ENCODE data around the gene LHPP. TPM values are rescaled to one million over a fixed set of nuclear protein-coding genes. Genes with fewer than 3 reads are reported as not detected.
A peak's percentile ranks its signal among the peaks of the same experiment; 100 is the strongest.
"Not testable (repeated sequence)": the region's sequence is repeated elsewhere in the genome, so short reads cannot be mapped to it uniquely, and the experiment has no call there.

LHPP gene
- total RNA-seq, 4 donors from 2014 or later: 20.3 to 116 (median 22.4) TPM

DNA sequence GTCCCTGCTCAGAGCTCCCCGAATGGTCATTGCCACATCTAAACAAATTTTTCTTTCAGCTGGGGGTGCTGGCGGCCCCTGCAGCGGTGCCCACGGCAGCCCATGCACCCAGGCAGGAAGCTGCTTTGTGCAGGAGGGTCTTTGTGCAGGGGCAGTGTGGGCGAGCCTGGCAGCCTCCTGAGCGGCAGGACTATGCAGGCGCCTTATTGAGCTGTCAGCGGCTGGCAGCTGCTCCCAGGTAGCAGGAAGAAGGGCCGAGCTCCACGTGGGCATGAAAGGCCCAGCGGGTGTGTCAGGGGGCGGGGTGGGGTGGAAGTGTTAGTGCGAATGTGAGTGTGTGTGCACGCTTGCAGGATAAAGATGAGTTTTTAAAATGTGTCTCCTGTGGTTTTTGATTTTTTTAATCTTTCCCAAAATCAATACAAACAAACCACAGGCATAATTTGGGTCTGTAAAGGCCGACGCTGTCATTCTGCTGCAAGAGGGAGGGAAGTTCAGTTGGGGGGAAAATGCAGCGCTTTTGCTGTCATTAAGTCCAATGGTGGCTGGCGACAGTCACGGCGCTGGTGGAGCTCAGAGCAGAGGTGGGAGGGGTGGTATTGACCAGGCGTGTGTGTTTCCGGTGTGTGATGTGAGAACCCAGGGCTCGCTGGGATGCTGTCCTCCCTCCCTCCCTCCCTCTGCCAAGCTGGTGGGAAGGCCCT, 83.9 kb downstream of the LHPP start:
- WGBS, 2 donors (ENCODE audit: low coverage in 1 of 2): 39 to 59% methylated on average over 5 to 23 of the region's 23 CpGs
- H3K36me3 ChIP-seq: no peaks in the 10 kb centered on the region
- in situ Hi-C loops (cut with MboI; ENCODE audit: low pct_ligation_motif_present in 1 of 4, low pct_unique_long_range_greater_than_20kb in 1 of 4, low sequenced_read_pairs in 3 of 4): loop anchor here in 3 of 4 donors (10.0 to 25.0 kb wide), 2 partner anchors 279 to 292 kb away; no protein-coding TSS in a partner anchor
- no peaks in the 10 kb centered on the region for H3K27me3 ChIP-seq
- H3K4me1 ChIP-seq: peaks cover under 1 to 5% (median 4%) of the 10 kb centered on the region in 4 donors
- TF ChIP-seq EP300 (IDR thresholded peaks at IDR 0.05; ENCODE audit: low read depth) (no peak), CTCF (IDR thresholded peaks at IDR 0.05) (no peak), POLR2A (IDR thresholded peaks at IDR 0.05) (no peak), POLR2AphosphoS5 (IDR thresholded peaks at IDR 0.05) (no peak)
- peak; percentile 50 for DNase-seq
- H3K4me3 ChIP-seq: no peak overlapping the region
- H3K9me3 ChIP-seq: no peaks in the 10 kb centered on the region
- intact Hi-C loops (cut with DNase I; ENCODE audit: low total_unique reads): no loop called here
- H3K27ac ChIP-seq: no peak overlapping the region

- no peak for DNase-seq
- in situ Hi-C loops (cut with MboI; ENCODE audit: low pct_ligation_motif_present in 1 of 4, low pct_unique_long_range_greater_than_20kb in 1 of 4, low sequenced_read_pairs in 3 of 4): loop anchor here in 3 of 4 donors (10.0 to 25.0 kb wide), 2 partner anchors 279 to 291 kb away; no protein-coding TSS in a partner anchor
- Histone ChIP-seq H3K4me3 (no peak overlapping the region), H3K4me1 (peaks cover 0 to 5% (median 4%) of the 10 kb centered on the region in 4 donors), H3K36me3 (no peaks in the 10 kb centered on the region), H3K27ac (no peak overlapping the region), H3K27me3 (no peaks in the 10 kb centered on the region), H3K9me3 (no peaks in the 10 kb centered on the region)
- TF ChIP-seq CTCF (IDR thresholded peaks at IDR 0.05): no peak
- no peak for TF ChIP-seq POLR2AphosphoS5 (IDR thresholded peaks at IDR 0.05)
- TF ChIP-seq POLR2A (IDR thresholded peaks at IDR 0.05): no peak
- no peak for TF ChIP-seq EP300 (IDR thresholded peaks at IDR 0.05; ENCODE audit: low read depth)
- intact Hi-C loops (cut with DNase I; ENCODE audit: low total_unique reads): no loop called here
- 88% methylated on average over 8 of the region's 9 CpGs; no CpG with 5 or more reads in 1 of the 2 donors for WGBS, 2 donors (ENCODE audit: low coverage in 1 of 2)
Measured at GRCh38 chr10:124546055-124546369, 84.4 kb downstream of the LHPP start.

DNA sequence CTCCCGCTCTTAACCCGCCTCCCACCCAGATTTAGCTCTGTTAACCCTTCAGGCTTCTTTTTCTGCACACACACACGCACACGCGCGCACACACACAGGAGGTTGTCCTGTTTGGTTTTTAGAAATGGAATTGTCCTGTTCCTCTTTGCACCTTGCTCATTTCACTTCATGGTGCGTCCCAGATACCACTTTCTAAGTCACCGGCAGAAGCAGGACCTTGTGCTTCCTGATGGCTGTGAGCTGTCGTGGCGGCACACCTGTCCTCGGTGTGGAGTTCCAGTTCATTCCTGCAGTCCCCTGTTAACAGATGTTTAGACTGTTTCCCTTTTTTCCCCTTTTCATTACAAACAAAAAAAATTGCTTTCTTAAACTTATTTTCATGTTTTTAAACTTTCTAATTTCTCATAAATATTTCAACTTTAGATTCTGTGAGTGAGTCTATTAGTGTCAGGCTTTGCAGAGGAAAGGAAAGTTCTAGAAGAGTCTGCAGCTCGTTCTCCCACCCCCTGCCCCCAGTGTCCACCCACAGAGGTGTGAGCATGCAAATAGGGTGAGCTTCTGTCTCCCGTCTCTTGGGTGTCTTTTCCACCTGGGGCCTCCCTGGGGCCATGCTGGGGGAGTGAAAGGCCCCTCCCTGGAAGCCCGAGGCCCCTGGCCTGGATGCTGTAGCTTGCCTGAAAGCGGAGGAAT, 85.5 kb downstream of the LHPP start:
- peaks cover 0 to 5% (median 4%) of the 10 kb centered on the region in 4 donors for H3K4me1 ChIP-seq
- intact Hi-C loops (cut with DNase I; ENCODE audit: low total_unique reads) (no loop called here), in situ Hi-C loops (cut with MboI; ENCODE audit: low pct_ligation_motif_present in 1 of 4, low pct_unique_long_range_greater_than_20kb in 1 of 4, low sequenced_read_pairs in 3 of 4) (loop anchor here in 3 of 4 donors (10.0 to 25.0 kb wide), 2 partner anchors 278 to 290 kb away; no protein-coding TSS in a partner anchor)
- H3K27ac ChIP-seq: no peak overlapping the region
- no peak for DNase-seq
- no peak for TF ChIP-seq POLR2AphosphoS5 (IDR thresholded peaks at IDR 0.05)
- TF ChIP-seq POLR2A (IDR thresholded peaks at IDR 0.05): no peak
- TF ChIP-seq EP300 (IDR thresholded peaks at IDR 0.05; ENCODE audit: low read depth): no peak
- no peak for TF ChIP-seq CTCF (IDR thresholded peaks at IDR 0.05)
- no peak overlapping the region for H3K4me3 ChIP-seq
- H3K9me3 ChIP-seq: no peaks in the 10 kb centered on the region
- 73 to 78% methylated on average over 5 to 15 of the region's 15 CpGs for WGBS, 2 donors (ENCODE audit: low coverage in 1 of 2)
- no peaks in the 10 kb centered on the region for H3K27me3 ChIP-seq
- no peaks in the 10 kb centered on the region for H3K36me3 ChIP-seq

- no peaks in the 10 kb centered on the region for H3K27me3 ChIP-seq
- H3K9me3 ChIP-seq: no peaks in the 10 kb centered on the region
- WGBS, 2 donors (ENCODE audit: low coverage in 1 of 2): 77% methylated on average over 8 of the region's 13 CpGs; no CpG with 5 or more reads in 1 of the 2 donors
- H3K4me1 ChIP-seq: peaks cover 0 to 5% (median 4%) of the 10 kb centered on the region in 4 donors
- no peak overlapping the region for H3K4me3 ChIP-seq
- H3K36me3 ChIP-seq: no peaks in the 10 kb centered on the region
- no peak for DNase-seq
- in situ Hi-C loops (cut with MboI; ENCODE audit: low pct_ligation_motif_present in 1 of 4, low pct_unique_long_range_greater_than_20kb in 1 of 4, low sequenced_read_pairs in 3 of 4) (loop anchor here in 3 of 4 donors (10.0 to 25.0 kb wide), 2 partner anchors 277 to 290 kb away; no protein-coding TSS in a partner anchor), intact Hi-C loops (cut with DNase I; ENCODE audit: low total_unique reads) (no loop called here)
- H3K27ac ChIP-seq: no peak overlapping the region
- TF ChIP-seq EP300 (IDR thresholded peaks at IDR 0.05; ENCODE audit: low read depth) (no peak), POLR2A (IDR thresholded peaks at IDR 0.05) (no peak), CTCF (IDR thresholded peaks at IDR 0.05) (no peak), POLR2AphosphoS5 (IDR thresholded peaks at IDR 0.05) (no peak)
Measured at GRCh38 chr10:124547647-124548168, 86.1 kb downstream of the LHPP start.

GRCh38 chr10:124549171-124549570, 87.5 kb downstream of the LHPP start:
- DNase-seq; H3K27me3 ChIP-seq; intact Hi-C loops (cut with DNase I; ENCODE audit: low total_unique reads); H3K4me3 ChIP-seq; H3K9me3 ChIP-seq; H3K27ac ChIP-seq; H3K36me3 ChIP-seq; H3K4me1 ChIP-seq: not testable (repeated sequence)
- 82 to 98% methylated on average over 3 of the region's 3 CpGs for WGBS, 2 donors (ENCODE audit: low coverage in 1 of 2)
- in situ Hi-C loops (cut with MboI; ENCODE audit: low pct_ligation_motif_present in 1 of 4, low pct_unique_long_range_greater_than_20kb in 1 of 4, low sequenced_read_pairs in 3 of 4): loop anchor here in 3 of 4 donors (10.0 to 25.0 kb wide), 2 partner anchors 276 to 288 kb away; no protein-coding TSS in a partner anchor

Measured in transverse colon (tissue), 4 donors.